Measurements from ENCODE around the gene IL10RB.

The IL10RB gene

DNA sequence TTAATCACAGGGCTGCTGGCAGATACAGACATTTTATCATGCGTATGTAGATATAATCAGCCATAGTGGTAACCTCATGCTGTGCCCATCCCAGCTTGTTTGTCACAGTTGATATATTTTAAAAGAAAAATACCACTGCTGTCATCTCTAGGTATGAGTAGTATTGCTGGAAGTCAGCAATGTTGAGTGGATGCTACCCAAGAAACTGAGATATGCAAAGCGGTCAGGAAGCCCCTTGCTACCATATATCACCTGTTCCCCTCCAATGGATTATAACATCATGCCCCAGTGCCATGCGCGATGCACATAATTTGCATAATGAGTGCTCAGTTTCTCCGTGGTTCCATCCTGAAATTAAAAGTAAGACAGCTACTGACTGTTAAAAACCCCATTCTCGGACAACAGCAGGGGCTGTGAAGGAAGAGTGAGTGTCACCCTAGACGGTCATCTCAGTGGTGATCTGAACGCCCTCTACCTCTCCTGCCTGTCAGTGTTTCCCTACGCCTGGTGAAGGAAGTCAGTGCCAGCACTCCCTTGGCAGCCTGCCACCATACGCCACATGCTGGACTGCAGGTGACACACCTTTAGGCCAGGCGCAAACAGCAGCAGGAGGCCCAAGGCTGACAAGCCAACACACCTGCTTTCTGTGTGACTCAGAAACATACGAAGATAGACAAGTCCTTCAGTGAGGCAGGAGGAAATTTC lies 2.7 kb downstream of the IL10RB start:
- H3K4me3 Mint-ChIP-seq, result peak overlapping the region; percentile 98
- H3K9me3 Mint-ChIP-seq, result no peaks in the 10 kb centered on the region
- no peaks in the 10 kb centered on the region for H3K27me3 Mint-ChIP-seq
- H3K36me3 Mint-ChIP-seq, result peaks cover 44% of the 10 kb centered on the region
- ATAC-seq, result peak; percentile 66
- peak overlapping the region; percentile 94 for H3K27ac Mint-ChIP-seq
- H3K4me1 Mint-ChIP-seq, result peaks cover 72% of the 10 kb centered on the region

DNA sequence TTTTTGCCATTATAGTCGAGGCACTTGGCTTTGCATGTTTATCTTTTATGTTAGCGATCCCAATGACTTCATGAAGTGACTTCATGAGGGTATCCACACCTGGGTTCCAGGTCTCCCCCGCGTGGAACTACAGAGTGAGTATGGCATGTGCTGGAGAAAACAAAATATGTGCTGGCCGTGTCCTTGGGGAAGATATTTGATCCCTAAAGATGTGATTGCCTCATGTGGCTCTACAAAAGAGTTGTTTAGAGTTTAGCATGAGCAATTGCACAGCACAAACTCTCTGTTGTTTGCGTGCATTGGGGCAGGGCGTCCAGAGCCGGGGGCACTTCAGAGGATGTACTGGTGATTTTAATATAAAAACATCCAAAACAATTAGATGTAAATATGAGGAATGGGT lies 4.8 kb downstream of the IL10RB start:
- H3K4me1 Mint-ChIP-seq, result peaks cover 58% of the 10 kb centered on the region
- no peaks in the 10 kb centered on the region for H3K9me3 Mint-ChIP-seq
- peaks cover 47% of the 10 kb centered on the region for H3K36me3 Mint-ChIP-seq
- peak overlapping the region; percentile 12 for H3K27ac Mint-ChIP-seq
- no peak for ATAC-seq
- H3K27me3 Mint-ChIP-seq, result no peaks in the 10 kb centered on the region
- H3K4me3 Mint-ChIP-seq, result no peak overlapping the region

- Mint-ChIP-seq H3K27me3 (no peaks in the 10 kb centered on the region), H3K4me1 (peaks cover 42% of the 10 kb centered on the region), H3K36me3 (peaks cover 54% of the 10 kb centered on the region), H3K9me3 (no peaks in the 10 kb centered on the region), H3K4me3 (no peak overlapping the region), H3K27ac (peak overlapping the region; percentile 40)
- ATAC-seq, result no peak
Observed at GRCh38 chr21:33273044-33273443, 6.9 kb downstream of the IL10RB start.

DNA sequence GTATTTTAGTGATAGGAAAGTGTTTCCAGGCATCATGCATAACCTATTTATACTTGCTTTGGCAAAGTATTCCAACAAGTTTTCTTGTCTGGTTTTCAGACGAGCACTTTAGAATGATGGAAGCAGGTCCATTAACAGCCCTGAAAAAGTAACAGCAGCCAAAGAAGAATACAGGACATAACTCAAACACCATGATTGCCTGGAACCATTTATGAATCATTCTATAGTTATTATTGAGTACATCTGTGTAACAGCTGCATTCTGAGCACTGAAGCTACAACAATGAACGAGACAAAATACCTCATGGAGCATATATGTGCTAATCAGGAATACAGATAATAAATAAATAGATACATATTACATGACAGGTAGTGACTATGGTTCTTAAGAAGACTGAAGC lies 12.6 kb downstream of the IL10RB start:
- no peak for ATAC-seq
- H3K27me3 Mint-ChIP-seq, result no peaks in the 10 kb centered on the region

DNA sequence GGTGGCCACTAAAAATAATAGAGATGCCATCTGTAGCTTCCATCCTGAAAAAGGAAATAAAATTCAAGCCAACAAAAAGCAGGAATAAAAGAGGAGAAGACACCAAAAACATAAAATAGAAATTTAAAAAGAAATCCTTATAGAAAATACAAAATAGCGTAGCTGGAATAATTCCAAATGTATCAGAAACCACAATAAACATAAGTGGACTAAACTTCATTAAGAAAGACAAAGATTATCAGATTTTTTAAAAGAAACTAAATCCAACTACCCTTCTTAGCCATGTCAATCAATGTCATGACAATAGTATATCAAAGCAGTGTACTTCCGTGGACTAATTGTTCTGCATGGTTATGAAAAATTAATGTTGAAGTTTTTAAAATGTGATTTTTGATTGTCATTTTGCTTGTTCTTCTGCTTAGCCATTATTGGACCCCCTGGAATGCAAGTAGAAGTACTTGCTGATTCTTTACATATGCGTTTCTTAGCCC lies 13.2 kb downstream of the IL10RB start:
- Mint-ChIP-seq H3K9me3 (no peaks in the 10 kb centered on the region), H3K27ac (no peak overlapping the region), H3K4me1 (no peaks in the 10 kb centered on the region), H3K36me3 (peaks cover 60% of the 10 kb centered on the region), H3K27me3 (no peaks in the 10 kb centered on the region), H3K4me3 (no peak overlapping the region)
- ATAC-seq, result no peak

More for the DNA sequence above, 12.6 kb downstream of the IL10RB start:
- H3K4me3 Mint-ChIP-seq, result no peak overlapping the region
- H3K4me1 Mint-ChIP-seq, result no peaks in the 10 kb centered on the region
- H3K9me3 Mint-ChIP-seq, result no peaks in the 10 kb centered on the region
- H3K27ac Mint-ChIP-seq, result no peak overlapping the region
- H3K36me3 Mint-ChIP-seq, result peaks cover 57% of the 10 kb centered on the region

- no peaks in the 10 kb centered on the region for H3K27me3 Mint-ChIP-seq
- H3K36me3 Mint-ChIP-seq, result peaks cover 68% of the 10 kb centered on the region
- H3K27ac Mint-ChIP-seq, result no peak overlapping the region
- no peak for ATAC-seq
- H3K4me3 Mint-ChIP-seq, result no peak overlapping the region
- no peaks in the 10 kb centered on the region for H3K9me3 Mint-ChIP-seq
- H3K4me1 Mint-ChIP-seq, result peaks cover 7% of the 10 kb centered on the region
Observed at GRCh38 chr21:33281096-33281652, 15.0 kb downstream of the IL10RB start.

DNA sequence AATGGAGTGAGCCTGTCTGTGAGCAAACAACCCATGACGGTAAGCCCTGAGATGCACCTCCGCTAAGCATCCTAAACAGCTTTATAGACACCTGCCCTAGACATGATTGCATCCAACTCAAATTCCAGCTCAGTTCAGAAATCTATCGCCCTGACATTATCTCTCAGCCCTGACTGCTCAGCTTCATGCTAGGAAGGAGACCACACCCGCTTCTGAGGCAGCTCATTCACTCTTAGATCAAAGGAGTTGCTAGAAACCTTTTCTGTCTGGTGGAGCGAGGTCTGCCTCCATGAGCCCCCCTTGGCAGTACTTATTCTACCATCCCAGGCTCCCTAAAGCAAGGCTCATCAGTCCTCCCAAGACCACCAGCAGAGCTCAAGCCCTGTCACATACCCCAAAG lies 17.0 kb downstream of the IL10RB start:
- Mint-ChIP-seq H3K9me3 (no peaks in the 10 kb centered on the region), H3K4me3 (no peak overlapping the region), H3K27ac (no peak overlapping the region), H3K27me3 (no peaks in the 10 kb centered on the region), H3K36me3 (peaks cover 71% of the 10 kb centered on the region), H3K4me1 (peaks cover 16% of the 10 kb centered on the region)
- no peak for ATAC-seq

- peaks cover 58% of the 10 kb centered on the region for H3K36me3 Mint-ChIP-seq
- H3K27me3 Mint-ChIP-seq, result no peaks in the 10 kb centered on the region
- no peaks in the 10 kb centered on the region for H3K9me3 Mint-ChIP-seq
- ATAC-seq, result no peak
- peaks cover 16% of the 10 kb centered on the region for H3K4me1 Mint-ChIP-seq
- peak overlapping the region; percentile 68 for H3K27ac Mint-ChIP-seq
- H3K4me3 Mint-ChIP-seq, result no peak overlapping the region
Observed at GRCh38 chr21:33286076-33286475, 19.9 kb downstream of the IL10RB start.

DNA sequence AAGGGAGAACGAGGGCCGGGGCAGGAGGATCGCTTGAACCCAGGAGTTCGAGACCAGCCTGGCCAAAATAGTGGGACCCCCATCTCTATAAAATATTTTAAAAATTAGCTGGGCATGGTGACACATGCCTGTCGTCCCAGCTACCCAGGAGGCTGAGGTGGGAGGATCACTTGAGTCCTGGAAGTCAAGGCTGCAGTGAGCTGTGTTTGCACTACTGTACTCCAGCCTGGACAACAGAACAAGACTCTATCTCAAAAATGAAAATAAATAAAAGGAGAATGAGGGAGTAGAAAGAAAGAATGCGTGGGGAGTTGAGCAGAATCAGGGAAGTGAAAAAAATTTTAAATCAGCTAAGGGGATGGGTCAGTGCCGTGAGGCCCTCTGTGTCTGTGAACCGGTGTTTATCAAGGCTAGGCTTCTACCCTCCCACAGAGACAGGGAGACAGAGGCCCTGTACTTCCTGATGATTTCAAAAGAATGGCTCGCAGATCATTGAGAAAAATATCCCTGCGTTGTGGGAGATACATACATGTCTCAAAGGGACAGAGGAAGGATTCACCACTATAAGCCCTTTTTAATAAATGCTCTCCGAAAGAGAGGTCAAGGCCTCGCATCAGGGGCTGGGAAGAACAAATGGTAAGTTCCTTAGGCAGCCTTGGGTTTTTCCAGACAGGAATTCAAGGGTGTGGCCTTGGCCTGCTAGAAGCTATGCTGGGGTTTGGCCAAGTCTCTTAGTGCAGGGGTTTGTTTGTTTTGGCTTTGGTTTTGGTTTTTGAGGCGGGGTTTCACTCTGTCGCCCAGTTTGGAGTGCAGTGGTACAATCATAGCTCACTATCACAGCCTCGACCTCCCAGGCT lies 20.7 kb downstream of the IL10RB start:
- Mint-ChIP-seq H3K9me3 (no peaks in the 10 kb centered on the region), H3K36me3 (peaks cover 63% of the 10 kb centered on the region), H3K4me1 (peaks cover 16% of the 10 kb centered on the region), H3K27ac (peak overlapping the region; percentile 68), H3K27me3 (no peaks in the 10 kb centered on the region), H3K4me3 (no peak overlapping the region)
- ATAC-seq, result no peak

GRCh38 chr21:33289199-33289819 lies 23.1 kb downstream of the IL10RB start:
- Mint-ChIP-seq H3K9me3 (no peaks in the 10 kb centered on the region), H3K4me1 (peaks cover 16% of the 10 kb centered on the region), H3K27ac (no peak overlapping the region), H3K4me3 (no peak overlapping the region), H3K36me3 (peaks cover 70% of the 10 kb centered on the region), H3K27me3 (no peaks in the 10 kb centered on the region)
- no peak for ATAC-seq

DNA sequence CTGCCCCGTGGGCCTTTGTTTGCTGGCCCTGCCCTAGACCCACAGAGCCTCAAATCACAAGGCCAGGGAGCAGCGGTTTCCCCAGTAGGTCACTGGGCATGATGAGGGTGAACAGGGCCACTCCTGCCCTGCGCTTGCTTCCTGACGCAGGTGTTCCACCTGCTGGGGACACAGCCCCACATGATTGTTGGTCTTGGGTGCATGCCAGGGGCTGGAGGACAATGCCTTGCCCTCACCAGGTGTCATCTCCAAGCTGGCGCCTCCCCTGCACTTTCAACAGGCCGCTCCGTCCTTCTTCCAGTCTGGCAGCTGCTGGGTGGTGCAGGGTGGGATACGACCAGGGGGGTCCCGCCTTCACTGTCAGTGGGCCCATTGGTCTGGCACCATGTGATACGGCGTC lies 24.3 kb downstream of the IL10RB start:
- Mint-ChIP-seq H3K36me3 (peaks cover 71% of the 10 kb centered on the region), H3K9me3 (no peaks in the 10 kb centered on the region), H3K4me3 (no peak overlapping the region), H3K4me1 (peaks cover 16% of the 10 kb centered on the region), H3K27me3 (no peaks in the 10 kb centered on the region), H3K27ac (peak overlapping the region; percentile 11)
- no peak for ATAC-seq

- no peak overlapping the region for H3K27ac Mint-ChIP-seq
- H3K9me3 Mint-ChIP-seq, result no peaks in the 10 kb centered on the region
- H3K4me3 Mint-ChIP-seq, result no peak overlapping the region
- H3K4me1 Mint-ChIP-seq, result peaks cover 12% of the 10 kb centered on the region
- peaks cover 66% of the 10 kb centered on the region for H3K36me3 Mint-ChIP-seq
- no peaks in the 10 kb centered on the region for H3K27me3 Mint-ChIP-seq
- ATAC-seq, result no peak
Observed at GRCh38 chr21:33291686-33292085, 25.5 kb downstream of the IL10RB start.

GRCh38 chr21:33292724-33293123 lies 26.6 kb downstream of the IL10RB start:
- Mint-ChIP-seq H3K4me3 (no peak overlapping the region), H3K27ac (no peak overlapping the region), H3K9me3 (no peaks in the 10 kb centered on the region), H3K36me3 (peaks cover 60% of the 10 kb centered on the region), H3K4me1 (peaks cover 14% of the 10 kb centered on the region), H3K27me3 (no peaks in the 10 kb centered on the region)
- ATAC-seq, result no peak

- Mint-ChIP-seq H3K27me3 (no peaks in the 10 kb centered on the region), H3K36me3 (peaks cover 60% of the 10 kb centered on the region), H3K4me1 (peaks cover 18% of the 10 kb centered on the region), H3K4me3 (no peak overlapping the region), H3K9me3 (no peaks in the 10 kb centered on the region), H3K27ac (peak overlapping the region; percentile 44)
- no peak for ATAC-seq
Observed at GRCh38 chr21:33293136-33293535, 27.0 kb downstream of the IL10RB start.

DNA sequence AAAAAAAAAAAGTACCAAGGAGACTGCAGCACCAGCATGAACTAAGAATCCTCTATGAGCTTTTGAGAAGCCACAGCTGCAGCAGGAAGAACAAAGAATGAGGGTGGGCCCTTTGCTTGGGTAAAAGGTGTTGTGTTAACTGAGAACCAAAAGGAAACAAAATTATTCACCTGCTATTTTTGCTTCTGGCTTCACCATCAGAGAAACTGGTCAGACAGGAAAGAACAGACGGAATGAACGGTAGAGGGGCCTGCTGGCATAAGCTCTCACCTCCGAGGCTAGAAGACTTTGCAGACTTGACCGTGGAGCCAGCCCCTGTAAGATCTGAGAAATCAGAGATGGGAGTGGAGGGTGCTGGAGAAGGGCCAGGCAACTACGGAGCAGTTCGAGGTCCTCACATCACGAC lies 27.6 kb downstream of the IL10RB start:
- H3K9me3 Mint-ChIP-seq, result no peaks in the 10 kb centered on the region
- no peak overlapping the region for H3K4me3 Mint-ChIP-seq
- H3K4me1 Mint-ChIP-seq, result peaks cover 21% of the 10 kb centered on the region
- H3K27me3 Mint-ChIP-seq, result no peaks in the 10 kb centered on the region
- peak overlapping the region; percentile 44 for H3K27ac Mint-ChIP-seq
- ATAC-seq, result no peak
- peaks cover 53% of the 10 kb centered on the region for H3K36me3 Mint-ChIP-seq

Measured in stimulated activated memory B cell treated with anti-CD40 and anti-IgM and Interleukin-4, amounts not matched to agents 10 μg/mL and 1 μg/mL and 100 μg/mL, for 72 hours (primary cell).